Kidney capillary endothelial cell (primary cell): ENCODE results near the gene HMX2.
"Not testable (repeated sequence)": the region's sequence is repeated elsewhere in the genome, so short reads cannot be mapped to it uniquely, and the experiment has no call there.

ENCODE experiments used
- DNase-seq: peaks from one replicate; pipeline ENCODE4 v3.0.0-alpha.2; 2018; ENCODE audit warnings: low spot score

HMX2 gene

GRCh38 chr10:123150986-123151736 is 3.2 kb downstream of the HMX2 start:
- no peak for DNase-seq

DNA sequence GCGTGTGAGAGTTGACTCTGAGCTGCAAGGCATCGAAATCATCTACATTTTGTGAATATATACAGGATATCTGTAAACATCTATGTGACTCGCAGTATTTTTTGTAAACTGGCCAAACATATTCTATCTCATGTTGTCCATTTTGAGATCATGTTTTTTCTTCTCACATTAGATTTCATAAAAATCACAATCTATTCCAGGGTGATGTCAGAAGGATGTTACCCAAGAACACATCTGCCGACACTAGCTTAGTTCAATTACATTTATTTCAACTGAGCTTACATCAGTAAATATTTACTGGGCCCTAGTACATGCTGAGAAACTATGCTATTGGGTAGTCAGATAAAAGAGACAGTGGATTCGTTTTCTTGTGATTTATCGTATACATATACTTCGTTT is 3.8 kb downstream of the HMX2 start:
- no peak for DNase-seq

DNA sequence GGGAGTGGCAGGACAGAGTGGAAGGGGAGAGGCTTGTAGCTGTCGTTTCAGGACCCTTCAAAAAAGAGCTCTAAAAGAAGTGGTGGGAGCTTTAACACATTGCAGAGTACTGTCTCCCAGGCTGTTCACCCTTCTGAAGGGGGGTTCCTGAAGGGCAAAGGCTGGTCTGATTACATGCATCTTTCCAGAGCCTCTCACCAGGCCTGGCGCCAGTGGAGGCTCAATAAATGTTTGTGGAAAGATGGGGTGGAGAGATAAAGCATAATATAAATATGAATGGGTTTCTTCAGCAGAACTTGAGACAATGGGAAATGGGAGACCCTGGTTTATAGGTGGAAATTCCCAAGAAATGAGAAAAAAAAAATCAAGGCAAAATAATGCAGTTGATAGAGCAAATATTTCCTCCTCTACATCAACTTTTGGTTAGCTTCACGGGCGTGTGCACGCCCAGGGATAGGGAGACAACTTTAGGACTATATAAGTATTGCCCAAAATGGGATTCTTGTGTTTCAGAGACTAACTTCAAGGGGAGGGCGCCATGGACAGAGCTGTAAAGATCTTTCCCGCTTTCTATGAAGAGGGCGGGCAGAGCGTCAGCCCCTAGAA is 5.7 kb downstream of the HMX2 start:
- DNase-seq: no peak

- peak; percentile 97 for DNase-seq
Measured at GRCh38 chr10:123154092-123154710, 6.3 kb downstream of the HMX2 start, which contains the start of gene BUB3. BUB3 (plus strand) TSS chr10:123154402; CDS start chr10:123154918, 516 bp downstream.

- no peak for DNase-seq
Measured at GRCh38 chr10:123154711-123155505, 7.0 kb downstream of the HMX2 start.

DNA sequence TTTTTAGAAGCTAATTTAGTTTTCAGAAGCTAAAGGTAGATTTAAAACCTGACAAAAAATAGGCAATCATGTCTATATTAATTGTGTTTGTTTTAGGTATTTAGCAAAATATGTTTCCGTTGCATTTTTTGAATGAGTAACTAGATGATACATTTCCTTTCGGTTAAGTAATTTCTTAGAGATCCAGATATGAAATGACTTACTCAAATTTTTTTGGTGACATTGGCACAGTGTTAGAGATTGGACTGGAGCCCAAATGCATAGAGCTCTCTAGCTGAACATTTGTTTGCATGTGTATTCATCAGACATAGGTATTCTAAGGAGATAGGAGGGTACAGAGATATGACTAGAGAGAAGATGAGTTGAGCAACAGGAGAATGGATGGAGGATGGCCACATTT is 8.1 kb downstream of the HMX2 start:
- peak; percentile 68 for DNase-seq

- no peak for DNase-seq
Measured at GRCh38 chr10:123157210-123157609, 9.3 kb downstream of the HMX2 start.

- no peak for DNase-seq
Measured at GRCh38 chr10:123158682-123159081, 10.7 kb downstream of the HMX2 start.

DNA sequence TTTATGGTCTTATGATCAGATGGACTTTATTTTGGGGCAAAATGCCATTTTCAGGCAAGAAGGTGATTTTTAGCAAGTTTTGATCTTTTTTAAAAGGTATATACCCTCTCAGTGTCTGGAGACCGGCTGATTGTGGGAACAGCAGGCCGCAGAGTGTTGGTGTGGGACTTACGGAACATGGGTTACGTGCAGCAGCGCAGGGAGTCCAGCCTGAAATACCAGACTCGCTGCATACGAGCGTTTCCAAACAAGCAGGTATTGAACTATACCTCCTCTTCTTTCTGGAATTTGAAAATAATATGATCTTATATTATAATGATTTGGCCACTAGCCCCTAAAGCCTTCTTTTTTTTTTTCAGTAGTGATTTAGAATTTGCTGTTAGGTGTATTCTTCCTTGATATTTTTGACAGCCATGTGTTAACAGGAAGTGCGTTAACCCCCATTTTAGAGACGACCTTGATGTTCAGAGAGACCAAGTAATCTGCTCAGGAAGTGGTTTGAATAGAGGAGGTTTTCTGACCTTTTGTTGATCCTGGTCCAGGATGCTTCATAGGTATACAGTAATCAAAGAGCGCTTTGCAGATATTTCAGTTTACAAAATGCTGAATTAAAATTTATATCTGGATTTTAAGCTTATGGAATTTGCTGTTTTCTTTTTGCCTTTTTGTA is 12.5 kb downstream of the HMX2 start:
- no peak for DNase-seq

DNA sequence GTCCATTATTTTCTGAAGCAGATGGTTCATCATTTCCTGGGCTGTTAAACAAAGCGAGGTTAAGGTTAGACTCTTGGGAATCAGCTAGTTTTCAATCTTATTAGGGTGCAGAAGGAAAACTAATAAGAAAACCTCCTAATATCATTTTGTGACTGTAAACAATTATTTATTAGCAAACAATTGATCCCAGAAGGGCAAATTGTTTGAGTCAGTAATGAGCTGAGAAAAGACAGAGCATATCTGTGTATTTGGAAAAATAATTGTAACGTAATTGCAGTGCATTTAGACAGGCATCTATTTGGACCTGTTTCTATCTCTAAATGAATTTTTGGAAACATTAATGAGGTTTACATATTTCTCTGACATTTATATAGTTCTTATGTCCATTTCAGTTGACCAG is 16.4 kb downstream of the HMX2 start:
- no peak for DNase-seq

- no peak for DNase-seq
Measured at GRCh38 chr10:123165445-123166072, 17.6 kb downstream of the HMX2 start.

GRCh38 chr10:123166618-123167017 is 18.7 kb downstream of the HMX2 start:
- DNase-seq: no peak

DNA sequence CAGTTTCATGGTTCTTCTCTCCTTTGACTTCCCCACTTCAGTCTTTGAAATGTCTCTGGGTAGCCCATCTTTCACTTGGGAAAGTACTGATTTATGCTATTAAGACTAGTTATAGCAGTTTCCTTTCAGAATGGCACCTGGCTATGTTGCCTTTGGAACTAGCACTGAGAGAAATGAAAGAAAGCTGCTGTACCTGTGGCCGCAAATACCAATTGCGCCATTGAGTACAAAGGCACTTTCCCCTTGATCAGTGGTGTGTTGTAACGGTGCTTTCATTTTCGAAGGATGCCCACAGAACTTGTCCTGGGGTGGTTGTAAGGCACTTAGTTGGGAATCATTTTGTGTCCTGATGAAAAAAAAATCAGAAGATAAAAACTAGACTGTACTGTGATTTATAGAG is 23.0 kb downstream of the HMX2 start:
- no peak for DNase-seq

- not testable (repeated sequence) for DNase-seq
Measured at GRCh38 chr10:123171616-123172015, 23.7 kb downstream of the HMX2 start.

DNA sequence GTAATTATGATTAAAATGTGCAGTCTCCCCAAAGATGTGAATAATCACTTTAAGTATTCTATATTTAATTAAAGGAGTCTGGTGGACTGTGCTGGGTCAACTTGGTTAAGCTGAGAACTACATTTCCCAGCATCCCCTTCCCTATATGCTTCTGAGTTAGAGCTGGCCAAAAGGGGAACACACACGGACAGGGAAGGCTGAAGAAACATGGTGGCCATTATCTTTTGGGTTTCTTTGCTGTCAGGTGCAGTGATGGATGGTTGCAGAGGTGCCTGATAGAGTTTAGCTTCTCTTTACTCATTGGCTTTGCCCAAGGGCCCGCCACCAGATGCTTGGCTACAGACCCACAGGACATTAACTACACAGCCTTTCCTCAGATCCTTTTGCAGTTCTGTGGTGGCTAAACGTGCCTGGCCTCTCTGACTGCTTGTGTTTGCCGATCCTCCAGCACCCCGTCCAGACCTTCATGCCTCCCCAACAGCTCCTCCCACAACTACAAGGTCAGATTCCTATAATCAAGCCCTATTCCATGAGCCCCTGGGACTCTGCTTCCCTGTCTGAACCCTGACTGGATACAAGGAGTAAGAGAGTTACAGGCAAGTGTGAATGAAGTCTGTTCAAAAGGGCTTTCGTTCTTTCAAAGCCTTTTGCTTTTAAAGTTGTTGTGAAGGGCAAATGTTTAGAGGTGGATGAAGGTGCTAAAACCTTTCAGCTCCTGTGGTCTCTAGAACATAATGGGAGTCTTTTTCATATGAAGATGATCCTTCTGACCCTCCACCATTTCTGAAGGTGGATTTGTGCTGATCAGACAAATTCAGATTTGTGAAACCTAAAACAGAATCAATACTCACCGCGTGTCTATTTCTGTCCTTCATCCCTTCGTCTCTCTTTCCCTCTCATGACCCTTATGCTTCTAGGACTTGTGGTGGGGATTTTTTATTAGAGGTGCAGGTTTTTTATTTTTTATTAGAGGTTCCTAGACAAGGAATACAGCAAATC is 27.8 kb downstream of the HMX2 start:
- DNase-seq: no peak

GRCh38 chr10:123178390-123178789 is 30.5 kb downstream of the HMX2 start:
- not testable (repeated sequence) for DNase-seq

DNA sequence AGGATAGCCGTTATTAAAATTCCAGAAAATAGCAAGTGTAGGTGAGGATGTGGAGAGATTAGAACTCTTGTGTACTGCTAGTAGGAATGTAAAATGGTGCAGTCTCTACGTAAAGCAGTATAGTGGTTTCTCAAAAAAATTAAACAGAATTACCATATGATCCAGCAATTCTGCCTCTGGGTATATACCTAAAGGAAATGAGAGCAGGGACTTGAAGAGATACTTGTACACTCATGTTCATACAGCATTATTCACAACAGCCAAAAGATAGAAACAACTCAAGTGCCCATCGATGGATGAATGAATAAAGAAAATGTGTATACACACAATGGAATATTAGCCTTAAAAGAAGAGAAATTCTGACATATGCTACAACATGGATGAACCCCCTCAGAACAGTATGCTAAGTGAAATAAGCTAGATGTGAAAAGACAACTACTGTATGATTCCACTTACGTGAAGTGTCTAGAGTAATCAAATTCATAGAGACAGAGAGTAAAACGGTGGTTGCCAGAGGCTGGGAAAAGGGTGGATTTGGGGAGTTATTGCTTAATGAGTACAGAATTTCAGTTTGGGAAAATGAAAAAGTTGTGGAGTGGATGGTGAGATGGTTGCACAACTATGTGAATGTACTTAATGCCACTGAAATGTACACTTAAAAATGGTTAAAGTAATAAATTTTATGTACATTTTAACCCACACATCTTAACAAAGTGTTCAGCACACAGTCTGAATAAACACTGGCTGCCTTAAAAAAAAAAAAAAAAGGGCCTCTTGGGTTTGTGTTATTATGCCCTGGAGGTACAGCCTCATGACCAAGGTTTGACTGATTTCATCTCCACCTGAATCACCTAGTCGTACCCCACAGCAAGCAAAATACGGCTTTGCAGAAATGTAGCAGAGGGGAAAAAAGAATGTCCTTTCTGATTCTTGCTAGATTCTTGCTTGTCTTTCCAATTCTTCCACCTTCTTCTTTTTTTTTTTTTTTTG is 32.5 kb downstream of the HMX2 start:
- DNase-seq: no peak

DNA sequence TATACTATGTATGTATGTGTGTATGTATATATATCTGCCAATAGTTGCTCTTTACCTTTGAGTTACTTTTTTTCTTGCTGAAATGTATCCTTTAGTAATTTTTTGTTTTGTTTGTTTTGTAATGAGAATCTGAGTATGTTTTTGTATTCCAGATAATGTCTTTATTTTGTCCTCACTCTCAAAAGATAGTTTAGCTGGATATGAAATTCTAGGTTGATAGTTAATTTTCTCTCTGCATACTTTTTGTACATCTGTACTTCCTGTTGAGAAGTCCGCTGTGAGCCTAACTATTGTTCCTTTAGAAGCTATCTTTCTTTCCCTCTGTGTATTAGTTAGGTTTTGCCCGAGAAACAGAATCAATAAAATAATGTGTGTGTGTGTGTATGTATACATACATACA is 35.8 kb downstream of the HMX2 start:
- DNase-seq: no peak

DNA sequence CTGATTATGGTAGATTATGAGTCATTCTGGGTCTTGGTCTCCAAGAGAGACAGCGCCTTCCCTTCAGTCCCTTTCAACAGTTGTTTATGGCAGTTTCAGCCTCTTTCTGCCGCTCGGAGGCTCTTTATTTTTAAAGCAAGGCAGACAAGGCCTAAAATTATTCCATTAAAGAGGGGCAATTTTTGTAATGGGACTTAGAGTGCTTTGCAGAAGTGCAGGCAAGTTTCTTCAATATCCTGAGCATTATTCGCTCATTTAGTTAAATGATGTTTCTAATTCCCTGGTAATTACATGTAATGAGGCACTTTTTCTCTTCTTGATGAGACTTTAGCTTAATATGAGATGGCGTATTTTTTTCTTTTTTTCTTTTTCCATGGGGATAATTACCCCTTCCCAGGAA is 39.8 kb downstream of the HMX2 start:
- no peak for DNase-seq
